Measurements from ENCODE around the gene CXCL3.

GRCh38 chr4:74032064-74032463, 6.4 kb downstream of the CXCL3 start:
- TF ChIP-seq ZNF114 (CRISPR knock-in tag; IDR thresholded peaks at IDR 0.05) (no peak), CTCF (conservative IDR thresholded peaks at IDR 0.05; ENCODE audit: low read depth in 2 of 2) (no peak), EZH2 (IDR thresholded peaks at IDR 0.05; ENCODE audit: low read depth, unreplicated experiment) (no peak), EZH2phosphoT487 (IDR thresholded peaks at IDR 0.05; ENCODE audit: unreplicated experiment) (no peak)
- TF ChIP-seq, protein P1, sequence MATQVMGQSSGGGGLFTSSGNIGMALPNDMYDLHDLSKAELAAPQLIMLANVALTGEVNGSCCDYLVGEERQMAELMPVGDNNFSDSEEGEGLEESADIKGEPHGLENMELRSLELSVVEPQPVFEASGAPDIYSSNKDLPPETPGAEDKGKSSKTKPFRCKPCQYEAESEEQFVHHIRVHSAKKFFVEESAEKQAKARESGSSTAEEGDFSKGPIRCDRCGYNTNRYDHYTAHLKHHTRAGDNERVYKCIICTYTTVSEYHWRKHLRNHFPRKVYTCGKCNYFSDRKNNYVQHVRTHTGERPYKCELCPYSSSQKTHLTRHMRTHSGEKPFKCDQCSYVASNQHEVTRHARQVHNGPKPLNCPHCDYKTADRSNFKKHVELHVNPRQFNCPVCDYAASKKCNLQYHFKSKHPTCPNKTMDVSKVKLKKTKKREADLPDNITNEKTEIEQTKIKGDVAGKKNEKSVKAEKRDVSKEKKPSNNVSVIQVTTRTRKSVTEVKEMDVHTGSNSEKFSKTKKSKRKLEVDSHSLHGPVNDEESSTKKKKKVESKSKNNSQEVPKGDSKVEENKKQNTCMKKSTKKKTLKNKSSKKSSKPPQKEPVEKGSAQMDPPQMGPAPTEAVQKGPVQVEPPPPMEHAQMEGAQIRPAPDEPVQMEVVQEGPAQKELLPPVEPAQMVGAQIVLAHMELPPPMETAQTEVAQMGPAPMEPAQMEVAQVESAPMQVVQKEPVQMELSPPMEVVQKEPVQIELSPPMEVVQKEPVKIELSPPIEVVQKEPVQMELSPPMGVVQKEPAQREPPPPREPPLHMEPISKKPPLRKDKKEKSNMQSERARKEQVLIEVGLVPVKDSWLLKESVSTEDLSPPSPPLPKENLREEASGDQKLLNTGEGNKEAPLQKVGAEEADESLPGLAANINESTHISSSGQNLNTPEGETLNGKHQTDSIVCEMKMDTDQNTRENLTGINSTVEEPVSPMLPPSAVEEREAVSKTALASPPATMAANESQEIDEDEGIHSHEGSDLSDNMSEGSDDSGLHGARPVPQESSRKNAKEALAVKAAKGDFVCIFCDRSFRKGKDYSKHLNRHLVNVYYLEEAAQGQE (IDR thresholded peaks at IDR 0.05; ENCODE audit: unreplicated experiment): no peak

Data from GM23338 (cell line).